OCI-LY1 (cell line): Measurements from ENCODE around the gene ZNF593.
A peak's percentile ranks its signal among the peaks of the same experiment; 100 is the strongest.

Experiments
- H2AFZ ChIP-seq: fragments of 200-600 bp; sonication (generic), shearing (Covaris generic); 2 replicates; pipeline ENCODE4 v1.6.0; 2014; ENCODE audit warnings: antibody characterized with exemption, mild to moderate bottlenecking, low read length
- H3F3A ChIP-seq: fragments of 200-600 bp; sonication (generic), shearing (Covaris generic); 2 replicates; pipeline ENCODE4 v1.6.0; 2014; ENCODE audit warnings: mild to moderate bottlenecking, antibody characterized with exemption, low read length, moderate library complexity; ENCODE audit not compliant: insufficient read depth
- H3K27ac ChIP-seq: fragments of 200-600 bp; sonication (generic); 2 replicates; pipeline ENCODE4 v1.5.1; 2014; ENCODE audit warnings: low read length, mixed run types, mild to moderate bottlenecking, low read depth; ENCODE audit not compliant: poor library complexity, severe bottlenecking
- H3K27me3 ChIP-seq: fragments of 200-600 bp; sonication (generic); 2 replicates; pipeline ENCODE4 v1.6.0; 2014; ENCODE audit warnings: antibody characterized with exemption, mild to moderate bottlenecking, low read length, moderate library complexity; ENCODE audit not compliant: insufficient read depth
- H3K36me3 ChIP-seq: fragments of 200-600 bp; sonication (generic); 2 replicates; pipeline ENCODE4 v1.6.1; 2014; ENCODE audit warnings: mild to moderate bottlenecking, antibody characterized with exemption, low read length, moderate library complexity, mixed read lengths; ENCODE audit not compliant: insufficient read depth
- H3K4me1 ChIP-seq: fragments of 200-600 bp; sonication (generic); 2 replicates; pipeline ENCODE4 v1.5.1; 2014; ENCODE audit warnings: mild to moderate bottlenecking, low read length, moderate library complexity; ENCODE audit not compliant: insufficient read depth, severe bottlenecking
- H3K4me2 ChIP-seq: fragments of 200-600 bp; sonication (generic), shearing (Covaris generic); 2 replicates; pipeline ENCODE4 v1.6.1; 2014; ENCODE audit warnings: low read length
- H3K4me3 ChIP-seq: fragments of 200-600 bp; sonication (generic); 2 replicates; pipeline ENCODE4 v1.5.1; 2014; ENCODE audit warnings: low read length, low read depth, mild to moderate bottlenecking, mixed read lengths; ENCODE audit not compliant: poor library complexity, severe bottlenecking
- H3K79me2 ChIP-seq: fragments of 200-600 bp; shearing (Covaris generic); 2 replicates; pipeline ENCODE4 v1.6.1; 2016; ENCODE audit warnings: mixed run types, low read length, mixed read lengths; ENCODE audit not compliant: insufficient read depth
- H3K9ac ChIP-seq: fragments of 200-600 bp; sonication (generic), shearing (Covaris generic); 2 replicates; pipeline ENCODE4 v1.6.1; 2014; ENCODE audit warnings: mild to moderate bottlenecking, low read length, mixed read lengths
- H3K9me2 ChIP-seq: fragments of 200-600 bp; sonication (generic), shearing (Covaris generic); 2 replicates; pipeline ENCODE4 v1.6.1; 2014; ENCODE audit warnings: low read depth, mild to moderate bottlenecking, low read length, mixed read lengths
- H3K9me3 ChIP-seq: fragments of 200-600 bp; shearing (Covaris generic); 2 replicates; pipeline ENCODE4 v1.6.1; 2014; ENCODE audit warnings: low read length, mixed read lengths
- H4K20me1 ChIP-seq: fragments of 200-600 bp; sonication (generic), shearing (Covaris generic); 2 replicates; pipeline ENCODE4 v1.6.0; 2016; ENCODE audit warnings: mild to moderate bottlenecking, low read length; ENCODE audit not compliant: insufficient read depth
- EZH2 ChIP-seq: fragments of 200-600 bp; sonication (generic), shearing (Covaris generic); IDR thresholded peaks from 2 replicates; pipeline ENCODE4 v1.8.0; 2017; ENCODE audit warnings: borderline replicate concordance, mixed run types, mild to moderate bottlenecking, antibody characterized with exemption, low read length, moderate library complexity, mixed read lengths
- TF ChIP-seq, protein P1 (sequence below): fragments of 200-600 bp; sonication (generic), shearing (Covaris generic); IDR thresholded peaks from 2 replicates; pipeline ENCODE4 v1.5.1; 2017; ENCODE audit warnings: mild to moderate bottlenecking, antibody characterized with exemption, low read length, moderate library complexity, mixed read lengths

Gene ZNF593

DNA sequence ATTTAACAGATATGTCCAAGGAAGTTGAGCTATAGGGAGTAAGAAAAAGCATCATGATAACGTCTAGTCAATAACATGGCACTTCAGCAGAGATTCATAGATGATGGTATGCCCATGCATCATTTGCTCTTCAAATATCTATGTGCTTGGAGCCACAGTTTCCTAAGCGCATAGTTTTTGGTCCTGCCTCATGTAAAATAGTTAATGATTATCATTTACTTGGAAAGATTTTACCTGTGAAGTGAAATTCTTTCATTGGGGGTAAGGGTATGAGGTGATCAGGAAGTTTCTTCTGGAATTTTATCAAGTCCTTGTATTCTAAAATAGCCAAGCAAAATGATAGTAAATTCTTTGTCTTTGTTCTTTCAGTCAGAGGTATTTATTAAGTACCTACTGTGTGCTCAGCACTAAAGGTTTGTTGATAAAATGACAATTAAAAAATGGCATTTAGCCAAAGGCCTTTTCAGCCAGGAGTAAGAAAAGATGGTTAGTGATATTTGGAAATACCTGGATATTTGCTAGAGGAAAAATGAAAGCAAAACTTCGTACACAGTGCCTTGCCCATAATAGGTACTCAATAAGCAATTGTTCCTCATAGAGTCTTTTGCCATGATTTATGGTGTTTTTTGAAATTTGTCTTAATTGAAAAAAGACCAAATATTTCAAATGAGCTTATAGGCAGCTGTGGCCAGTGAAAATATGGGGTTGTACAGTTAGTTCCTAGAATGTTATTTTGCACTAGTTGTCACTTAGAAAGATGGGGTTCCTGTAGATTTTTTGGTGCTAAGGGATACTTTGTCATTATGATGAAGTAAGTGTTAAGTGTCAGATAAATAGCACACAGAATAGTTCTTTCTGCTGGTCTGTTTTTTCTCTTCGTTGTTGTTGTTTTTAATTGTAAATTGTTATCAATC is 45.0 kb upstream of the ZNF593 start:
- TF ChIP-seq EZH2: no peak
- TF ChIP-seq, protein P1, sequence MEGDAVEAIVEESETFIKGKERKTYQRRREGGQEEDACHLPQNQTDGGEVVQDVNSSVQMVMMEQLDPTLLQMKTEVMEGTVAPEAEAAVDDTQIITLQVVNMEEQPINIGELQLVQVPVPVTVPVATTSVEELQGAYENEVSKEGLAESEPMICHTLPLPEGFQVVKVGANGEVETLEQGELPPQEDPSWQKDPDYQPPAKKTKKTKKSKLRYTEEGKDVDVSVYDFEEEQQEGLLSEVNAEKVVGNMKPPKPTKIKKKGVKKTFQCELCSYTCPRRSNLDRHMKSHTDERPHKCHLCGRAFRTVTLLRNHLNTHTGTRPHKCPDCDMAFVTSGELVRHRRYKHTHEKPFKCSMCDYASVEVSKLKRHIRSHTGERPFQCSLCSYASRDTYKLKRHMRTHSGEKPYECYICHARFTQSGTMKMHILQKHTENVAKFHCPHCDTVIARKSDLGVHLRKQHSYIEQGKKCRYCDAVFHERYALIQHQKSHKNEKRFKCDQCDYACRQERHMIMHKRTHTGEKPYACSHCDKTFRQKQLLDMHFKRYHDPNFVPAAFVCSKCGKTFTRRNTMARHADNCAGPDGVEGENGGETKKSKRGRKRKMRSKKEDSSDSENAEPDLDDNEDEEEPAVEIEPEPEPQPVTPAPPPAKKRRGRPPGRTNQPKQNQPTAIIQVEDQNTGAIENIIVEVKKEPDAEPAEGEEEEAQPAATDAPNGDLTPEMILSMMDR: no peak
- Histone ChIP-seq H3K4me2 (no peak overlapping the region), H3K4me3 (no peak overlapping the region), H3K4me1 (peaks cover 32% of the 10 kb centered on the region), H3K9ac (no peak overlapping the region), H3F3A (no peaks in the 10 kb centered on the region), H2AFZ (no peak overlapping the region), H3K9me2 (no peaks in the 10 kb centered on the region), H3K79me2 (no peaks in the 10 kb centered on the region), H3K9me3 (no peaks in the 10 kb centered on the region), H3K36me3 (peaks cover 25% of the 10 kb centered on the region), H4K20me1 (no peaks in the 10 kb centered on the region), H3K27ac (no peak overlapping the region), H3K27me3 (no peaks in the 10 kb centered on the region)

DNA sequence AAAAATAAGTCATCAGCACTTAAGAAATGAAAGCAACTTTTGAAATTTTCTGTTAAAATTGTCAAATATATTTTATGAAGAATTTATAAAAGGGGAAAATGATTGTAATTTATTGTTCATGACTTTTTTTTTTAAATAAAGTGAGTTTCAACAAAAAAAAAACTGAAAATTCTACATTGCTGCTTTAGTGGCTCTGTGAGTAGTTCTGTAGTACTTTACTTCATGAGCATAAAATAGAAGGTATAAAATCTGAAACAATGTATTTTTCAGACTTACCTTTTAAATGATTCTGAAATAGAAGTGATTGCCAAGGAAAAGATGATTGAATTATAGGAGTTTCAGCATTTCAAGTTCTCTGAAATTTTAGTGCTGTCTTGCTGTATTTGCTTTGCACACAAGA is 44.3 kb upstream of the ZNF593 start:
- Histone ChIP-seq H3K27me3 (no peaks in the 10 kb centered on the region), H3K4me1 (peaks cover 26% of the 10 kb centered on the region), H3K9ac (peak overlapping the region; percentile 20; the same call in 1 of the 2 replicates), H3K79me2 (no peaks in the 10 kb centered on the region), H3K9me2 (no peaks in the 10 kb centered on the region), H3K4me2 (no peak overlapping the region), H3F3A (no peaks in the 10 kb centered on the region), H3K36me3 (peaks cover 19% of the 10 kb centered on the region), H3K9me3 (no peaks in the 10 kb centered on the region), H3K27ac (peak overlapping the region; percentile 59), H2AFZ (no peak overlapping the region), H4K20me1 (no peaks in the 10 kb centered on the region), H3K4me3 (no peak overlapping the region)
- TF ChIP-seq, protein P1: no peak

DNA sequence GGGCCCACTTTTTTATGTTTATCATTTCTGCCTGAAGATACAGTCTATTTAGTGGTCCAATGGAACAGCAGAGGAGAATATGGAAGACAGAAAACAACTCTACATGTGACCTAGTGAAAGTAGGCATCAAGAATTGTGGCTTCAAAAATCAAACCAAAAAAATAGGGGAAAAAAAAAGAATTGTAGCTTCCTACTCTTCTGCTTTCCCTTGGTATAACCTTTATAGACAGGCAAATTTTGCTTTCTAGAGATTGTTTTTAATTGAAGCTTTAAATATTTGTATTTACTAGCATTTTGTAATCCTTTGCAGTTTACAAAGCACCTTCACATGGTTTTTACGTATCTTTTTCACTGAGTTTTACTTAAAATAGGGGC is 43.8 kb upstream of the ZNF593 start:
- Histone ChIP-seq H3K36me3 (peaks cover 18% of the 10 kb centered on the region), H3K27ac (peak overlapping the region; percentile 59), H3K9me3 (no peaks in the 10 kb centered on the region), H3F3A (no peaks in the 10 kb centered on the region), H3K4me1 (peaks cover 26% of the 10 kb centered on the region), H3K4me2 (peak overlapping the region; percentile 48), H4K20me1 (no peaks in the 10 kb centered on the region), H3K27me3 (no peaks in the 10 kb centered on the region), H3K4me3 (peak overlapping the region; percentile 4), H3K9ac (peak overlapping the region; percentile 20; the same call in 1 of the 2 replicates), H2AFZ (no peak overlapping the region), H3K79me2 (no peaks in the 10 kb centered on the region), H3K9me2 (no peaks in the 10 kb centered on the region)
- TF ChIP-seq EZH2: no peak
- TF ChIP-seq, protein P1: no peak
